HepG2 (cell line): ENCODE results near the gene NLRP12. TPM values are rescaled to one million over a fixed set of nuclear protein-coding genes. Genes with fewer than 3 reads are reported as not detected.

Experiments used
- ARID5B ChIP-seq: IDR thresholded peaks from 2 replicates; pipeline ENCODE4 v1.4.0; 2020; ENCODE audit warnings: mild to moderate bottlenecking, missing genetic modification reagents
- BHLHE40 ChIP-seq: IDR thresholded peaks from 2 replicates; pipeline ENCODE4 v1.6.1; 2011; ENCODE audit warnings: low read length, improper control_type of control experiment
- FOXK1 ChIP-seq: sonication (generic); formaldehyde crosslinking; IDR thresholded peaks from 2 replicates; pipeline ENCODE4 v1.4.0; 2020; ENCODE audit warnings: low read depth, missing genetic modification reagents, borderline replicate concordance
- HDAC2 ChIP-seq: sonication (generic); formaldehyde crosslinking; IDR thresholded peaks from 2 replicates; pipeline ENCODE4 v1.4.0; 2020; ENCODE audit warnings: missing genetic modification reagents
- NFYB ChIP-seq: sonication (generic); formaldehyde crosslinking; IDR thresholded peaks from 2 replicates; pipeline ENCODE4 v1.4.0; 2020; ENCODE audit warnings: missing genetic modification reagents
- RAD51 ChIP-seq: fragments of 450-650 bp; IDR thresholded peaks from 2 replicates; pipeline ENCODE4 v1.6.1; 2016; ENCODE audit warnings: borderline replicate concordance
- RNF2 ChIP-seq: fragments of 450-650 bp; conservative IDR thresholded peaks from 2 replicates; pipeline ENCODE4 v1.6.1; 2016; ENCODE audit warnings: low read depth
- SMC3 ChIP-seq: IDR thresholded peaks from 2 replicates; pipeline ENCODE4 v1.6.1; 2011; ENCODE audit warnings: low read length, improper control_type of control experiment
- TEAD3 ChIP-seq: optimal IDR thresholded peaks from 2 replicates; pipeline ENCODE3; 2016; ENCODE audit warnings: borderline replicate concordance
- THRA ChIP-seq: sonication (generic); formaldehyde crosslinking; IDR thresholded peaks from 2 replicates; pipeline ENCODE4 v1.4.0; 2020; ENCODE audit warnings: missing genetic modification reagents, borderline replicate concordance
- ZBTB14 ChIP-seq: sonication (generic); formaldehyde crosslinking; IDR thresholded peaks from 2 replicates; pipeline ENCODE4 v1.4.0; 2020; ENCODE audit warnings: missing genetic modification reagents
- ZNF142 ChIP-seq: sonication (generic); formaldehyde crosslinking; IDR thresholded peaks from 2 replicates; pipeline ENCODE4 v1.4.0; 2020; ENCODE audit warnings: missing genetic modification reagents
- ZNF329 ChIP-seq: sonication (generic); formaldehyde crosslinking; IDR thresholded peaks from 2 replicates; pipeline ENCODE4 v1.9.0; 2021; ENCODE audit warnings: low read depth, mild to moderate bottlenecking, missing genetic modification reagents
- ZNF350 ChIP-seq: sonication (generic); formaldehyde crosslinking; IDR thresholded peaks from 2 replicates; pipeline ENCODE4 v1.4.0; 2020; ENCODE audit warnings: mild to moderate bottlenecking, low read depth, missing genetic modification reagents, borderline replicate concordance
- polyA plus RNA-seq, 8 experiments: library from polyadenylated mRNA; depleted of rRNA in 3 of 8; stranded (reverse) in 7 of 8; unstranded in 1 of 8; fragments of >200 nt; fragmentation: Illumina TruSeq in 4 of 8; extraction: Trizol in 4 of 8; gene quantifications; 2 replicates each; pipeline versions ENCODE4 v1.2.1 to v1.2.3, GENCODE V29; 2011 to 2016; ENCODE audit warnings: low read depth in 4 of 8, missing spikeins in 1 of 8, mixed read lengths in 1 of 8; ENCODE audit not compliant: insufficient read depth in 1 of 8
- total RNA-seq, 5 experiments: library from RNA; depleted of rRNA; stranded (reverse); fragments of >200 nt; fragmentation: Illumina TruSeq; extraction: Trizol; gene quantifications; 2 replicates each; pipeline ENCODE4 v1.2.3, GENCODE V29; 2016; ENCODE audit warnings: low read depth in 1 of 5

NLRP12 gene
- total and polyA plus RNA-seq, 2 of the 13 experiments (the other 11 are each of a cell fraction or from before 2014, with no cell fraction given), result 0.15 to 0.20 TPM

- TF ChIP-seq ZNF142 (CRISPR knock-in tag), result peak; percentile 54; the same call in 1 of the 2 replicates
- peak; percentile 98 for TF ChIP-seq TEAD3 (CRISPR knock-in tag)
- peak; percentile 61 for TF ChIP-seq HDAC2
- TF ChIP-seq ZNF350 (CRISPR knock-in tag), result peak; percentile 75
- TF ChIP-seq ARID5B (CRISPR knock-in tag), result peak; percentile 60
- TF ChIP-seq THRA (CRISPR knock-in tag), result peak; percentile 58; the same call in 1 of the 2 replicates
- no peak for TF ChIP-seq RNF2
- no peak for TF ChIP-seq ZNF329 (CRISPR knock-in tag)
- no peak for TF ChIP-seq RAD51
- peak; percentile 80 for TF ChIP-seq SMC3
- TF ChIP-seq ZBTB14, result no peak
- peak; percentile 36; the same call in 1 of the 2 replicates for TF ChIP-seq FOXK1 (CRISPR knock-in tag)
- no peak for TF ChIP-seq NFYB
- TF ChIP-seq BHLHE40, result no peak
Observed at GRCh38 chr19:53792721-53793433, 31.2 kb downstream of the NLRP12 start (continued).
